Measurements from ENCODE around the gene PHLPP2. TPM values are rescaled to one million over a fixed set of nuclear protein-coding genes. Genes with fewer than 3 reads are reported as not detected.

The PHLPP2 gene, protein sequence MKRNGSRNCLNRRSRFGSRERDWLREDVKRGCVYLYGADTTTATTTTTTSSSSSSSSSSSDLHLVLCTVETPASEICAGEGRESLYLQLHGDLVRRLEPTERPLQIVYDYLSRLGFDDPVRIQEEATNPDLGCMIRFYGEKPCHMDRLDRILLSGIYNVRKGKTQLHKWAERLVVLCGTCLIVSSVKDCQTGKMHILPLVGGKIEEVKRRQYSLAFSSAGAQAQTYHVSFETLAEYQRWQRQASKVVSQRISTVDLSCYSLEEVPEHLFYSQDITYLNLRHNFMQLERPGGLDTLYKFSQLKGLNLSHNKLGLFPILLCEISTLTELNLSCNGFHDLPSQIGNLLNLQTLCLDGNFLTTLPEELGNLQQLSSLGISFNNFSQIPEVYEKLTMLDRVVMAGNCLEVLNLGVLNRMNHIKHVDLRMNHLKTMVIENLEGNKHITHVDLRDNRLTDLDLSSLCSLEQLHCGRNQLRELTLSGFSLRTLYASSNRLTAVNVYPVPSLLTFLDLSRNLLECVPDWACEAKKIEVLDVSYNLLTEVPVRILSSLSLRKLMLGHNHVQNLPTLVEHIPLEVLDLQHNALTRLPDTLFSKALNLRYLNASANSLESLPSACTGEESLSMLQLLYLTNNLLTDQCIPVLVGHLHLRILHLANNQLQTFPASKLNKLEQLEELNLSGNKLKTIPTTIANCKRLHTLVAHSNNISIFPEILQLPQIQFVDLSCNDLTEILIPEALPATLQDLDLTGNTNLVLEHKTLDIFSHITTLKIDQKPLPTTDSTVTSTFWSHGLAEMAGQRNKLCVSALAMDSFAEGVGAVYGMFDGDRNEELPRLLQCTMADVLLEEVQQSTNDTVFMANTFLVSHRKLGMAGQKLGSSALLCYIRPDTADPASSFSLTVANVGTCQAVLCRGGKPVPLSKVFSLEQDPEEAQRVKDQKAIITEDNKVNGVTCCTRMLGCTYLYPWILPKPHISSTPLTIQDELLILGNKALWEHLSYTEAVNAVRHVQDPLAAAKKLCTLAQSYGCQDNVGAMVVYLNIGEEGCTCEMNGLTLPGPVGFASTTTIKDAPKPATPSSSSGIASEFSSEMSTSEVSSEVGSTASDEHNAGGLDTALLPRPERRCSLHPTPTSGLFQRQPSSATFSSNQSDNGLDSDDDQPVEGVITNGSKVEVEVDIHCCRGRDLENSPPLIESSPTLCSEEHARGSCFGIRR (N-terminal part only)
- 6.9 and 8.3 TPM in 2 replicates for total RNA-seq

GRCh38 chr16:71724320-71724751 is at the start of gene PHLPP2:
Gene PHLPP2 (minus strand): TSS chr16:71724701. CDS start chr16:71714795, 9,906 bp downstream.

GRCh38 chr16:71626018-71626857 is 98.3 kb downstream of the PHLPP2 start, which contains the start of gene MARVELD3:
Gene MARVELD3 (plus strand): TSS chr16:71626184. CDS start chr16:71626230, 46 bp downstream.

Small RNA genes within 50 kb of the gene (small RNA-seq; reads per million reads assigned to genes)
- not detected for gene RNU6-208P
- not detected for gene SNORA70D
- gene SNORD71 = 954 reads per million, percentile 100 among the genes with 10 or more reads in this experiment

Other genes with a start within 250 kb of the PHLPP2 start
- 2.6 and 4.2 TPM in 2 replicates for gene ZNF19, start 235.4 kb downstream of the PHLPP2 start, total RNA-seq
- gene CHST4, start 198.3 kb downstream of the PHLPP2 start, total RNA-seq = not detected in 2 replicates
- gene TAT, start 147.6 kb downstream of the PHLPP2 start, total RNA-seq = not detected in 2 replicates
- under 0.01 TPM in 1 of 2 replicates, not detected in the other for gene MARVELD3, start 98.5 kb downstream of the PHLPP2 start, total RNA-seq
- 102 and 108 TPM in 2 replicates for gene AP1G1, start 84.1 kb upstream of the PHLPP2 start, total RNA-seq
- 26.5 and 26.8 TPM in 2 replicates for gene ATXN1L, start 121.3 kb upstream of the PHLPP2 start, total RNA-seq
- 7.8 and 8.1 TPM in 2 replicates for gene ZNF821, start 159.5 kb upstream of the PHLPP2 start, total RNA-seq
- gene IST1, start 170.8 kb upstream of the PHLPP2 start, total RNA-seq = 243 and 260 TPM in 2 replicates

Measured in vein endothelial cell (primary cell).